Type B pancreatic cell (in vitro differentiated cells): ENCODE data around the gene STARD13. TPM values are rescaled to one million over a fixed set of nuclear protein-coding genes. Genes with fewer than 3 reads are reported as not detected.

Source experiments
- DNase-seq: peaks from one replicate; pipeline ENCODE4 v3.0.0; 2021; ENCODE audit warnings: mixed read lengths; ENCODE audit not compliant: unreplicated experiment; ENCODE audit errors: extremely low spot score
- H3K27ac Mint-ChIP-seq: 2 replicates; pipeline ENCODE4 v1.8.0; 2021; ENCODE audit warnings: mild to moderate bottlenecking, mixed read lengths
- H3K27me3 Mint-ChIP-seq: 2 replicates; pipeline ENCODE4 v1.8.0; 2021; ENCODE audit warnings: mixed read lengths
- H3K36me3 Mint-ChIP-seq: 2 replicates; pipeline ENCODE4 v1.8.0; 2021; ENCODE audit warnings: mixed read lengths
- H3K4me1 Mint-ChIP-seq: one replicate; pipeline ENCODE4 v1.8.0; 2021; ENCODE audit warnings: mixed read lengths; ENCODE audit not compliant: unreplicated experiment
- H3K4me3 Mint-ChIP-seq: 2 replicates; pipeline ENCODE4 v1.8.0; 2021; ENCODE audit warnings: mild to moderate bottlenecking, mixed read lengths
- H3K9me3 Mint-ChIP-seq: 2 replicates; pipeline ENCODE4 v1.8.0; 2021; ENCODE audit warnings: mixed read lengths
- total RNA-seq: library from RNA; stranded (reverse); gene quantifications from 2 replicates; pipeline ENCODE4 v1.2.1, GENCODE V29; 2021; ENCODE audit warnings: low replicate concordance
- TF ChIP-seq, protein P1 (sequence below): fragments of 200-600 bp; sonication (generic); conservative IDR thresholded peaks from 2 replicates; pipeline ENCODE4 v1.5.0; 2021; ENCODE audit warnings: antibody characterized with exemption, mild to moderate bottlenecking

STARD13 gene
- total RNA-seq, 1 donor from 2014 or later, result 12.1 TPM

DNA sequence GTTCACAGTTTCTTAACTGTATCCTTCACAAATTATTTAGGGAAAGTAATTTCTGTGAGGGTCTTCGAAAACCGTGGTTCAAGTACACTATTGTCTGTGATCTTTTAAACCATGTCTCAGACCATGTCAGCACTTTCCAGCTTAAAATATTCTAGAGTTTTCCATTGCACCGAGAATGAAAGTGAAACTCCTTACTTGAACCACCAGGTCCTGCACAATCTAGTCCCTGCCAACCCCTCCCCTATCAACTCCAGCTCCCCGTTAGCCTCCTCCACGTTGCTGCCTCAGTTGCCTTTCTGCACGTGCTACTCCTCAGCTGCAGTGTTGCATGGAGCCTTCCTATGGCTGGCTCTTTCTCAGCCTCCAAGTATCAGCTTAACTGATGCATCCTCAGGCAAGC, 7.2 kb upstream of the STARD13 start:
- peaks cover 8% of the 10 kb centered on the region for H3K4me1 Mint-ChIP-seq
- DNase-seq, result no peak
- H3K9me3 Mint-ChIP-seq, result peaks cover 4% of the 10 kb centered on the region
- H3K36me3 Mint-ChIP-seq, result no peaks in the 10 kb centered on the region
- no peaks in the 10 kb centered on the region for H3K27me3 Mint-ChIP-seq
- H3K27ac Mint-ChIP-seq, result no peak overlapping the region
- TF ChIP-seq, protein P1, sequence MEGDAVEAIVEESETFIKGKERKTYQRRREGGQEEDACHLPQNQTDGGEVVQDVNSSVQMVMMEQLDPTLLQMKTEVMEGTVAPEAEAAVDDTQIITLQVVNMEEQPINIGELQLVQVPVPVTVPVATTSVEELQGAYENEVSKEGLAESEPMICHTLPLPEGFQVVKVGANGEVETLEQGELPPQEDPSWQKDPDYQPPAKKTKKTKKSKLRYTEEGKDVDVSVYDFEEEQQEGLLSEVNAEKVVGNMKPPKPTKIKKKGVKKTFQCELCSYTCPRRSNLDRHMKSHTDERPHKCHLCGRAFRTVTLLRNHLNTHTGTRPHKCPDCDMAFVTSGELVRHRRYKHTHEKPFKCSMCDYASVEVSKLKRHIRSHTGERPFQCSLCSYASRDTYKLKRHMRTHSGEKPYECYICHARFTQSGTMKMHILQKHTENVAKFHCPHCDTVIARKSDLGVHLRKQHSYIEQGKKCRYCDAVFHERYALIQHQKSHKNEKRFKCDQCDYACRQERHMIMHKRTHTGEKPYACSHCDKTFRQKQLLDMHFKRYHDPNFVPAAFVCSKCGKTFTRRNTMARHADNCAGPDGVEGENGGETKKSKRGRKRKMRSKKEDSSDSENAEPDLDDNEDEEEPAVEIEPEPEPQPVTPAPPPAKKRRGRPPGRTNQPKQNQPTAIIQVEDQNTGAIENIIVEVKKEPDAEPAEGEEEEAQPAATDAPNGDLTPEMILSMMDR, result no peak
- no peak overlapping the region for H3K4me3 Mint-ChIP-seq

DNA sequence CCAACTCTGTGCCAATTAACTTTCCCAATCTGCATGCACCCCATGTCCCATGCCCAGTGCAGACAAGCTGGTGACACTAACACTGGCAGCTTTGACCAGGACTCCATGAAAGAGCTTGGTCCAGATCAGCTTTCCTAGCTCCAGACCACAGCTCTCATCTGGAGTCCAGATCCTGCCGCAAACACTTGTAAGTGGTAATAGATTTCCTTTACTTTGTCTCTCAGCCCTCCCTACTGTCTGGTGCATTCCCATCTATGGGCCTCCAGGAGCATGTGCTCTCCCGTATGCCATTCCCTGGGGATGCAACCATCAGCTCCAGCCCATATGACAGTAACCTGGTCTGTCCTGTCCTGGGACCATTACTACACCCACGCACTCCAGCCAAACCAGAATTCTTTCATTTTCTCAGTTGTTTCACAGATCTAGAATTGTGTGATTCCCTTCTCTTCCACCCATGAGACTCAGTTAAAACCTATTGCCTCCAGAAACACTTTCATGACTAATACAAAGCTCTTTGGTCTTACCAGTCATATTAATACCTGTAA, 4.9 kb upstream of the STARD13 start:
- TF ChIP-seq, protein P1, result no peak
- Mint-ChIP-seq H3K36me3 (no peaks in the 10 kb centered on the region), H3K4me1 (peaks cover 11% of the 10 kb centered on the region), H3K9me3 (peaks cover 4% of the 10 kb centered on the region), H3K4me3 (no peak overlapping the region), H3K27ac (no peak overlapping the region), H3K27me3 (no peaks in the 10 kb centered on the region)
- DNase-seq, result no peak

DNA sequence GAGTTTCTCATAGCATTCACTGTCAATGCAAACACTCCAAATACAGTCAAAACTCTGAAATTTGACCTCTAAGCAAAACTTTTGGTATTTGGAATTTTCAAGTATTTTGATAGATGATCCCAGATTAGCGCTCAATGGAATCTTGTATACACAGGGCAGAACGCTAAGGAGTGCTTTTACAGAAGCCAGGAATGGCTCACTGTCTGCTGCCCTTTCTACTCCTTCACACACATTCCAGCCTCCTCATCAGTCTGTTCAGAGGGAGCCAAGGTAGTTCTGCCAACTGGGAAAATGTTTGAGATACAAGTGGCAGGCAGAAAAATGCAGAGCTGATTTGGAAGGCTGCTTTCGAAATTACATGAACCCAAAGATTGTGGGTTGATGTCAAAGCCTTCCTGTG, 4.4 kb upstream of the STARD13 start:
- Mint-ChIP-seq H3K36me3 (no peaks in the 10 kb centered on the region), H3K27me3 (no peaks in the 10 kb centered on the region), H3K27ac (no peak overlapping the region), H3K4me3 (no peak overlapping the region), H3K9me3 (peaks cover 4% of the 10 kb centered on the region), H3K4me1 (peaks cover 14% of the 10 kb centered on the region)
- DNase-seq, result no peak
- TF ChIP-seq, protein P1, result no peak

DNA sequence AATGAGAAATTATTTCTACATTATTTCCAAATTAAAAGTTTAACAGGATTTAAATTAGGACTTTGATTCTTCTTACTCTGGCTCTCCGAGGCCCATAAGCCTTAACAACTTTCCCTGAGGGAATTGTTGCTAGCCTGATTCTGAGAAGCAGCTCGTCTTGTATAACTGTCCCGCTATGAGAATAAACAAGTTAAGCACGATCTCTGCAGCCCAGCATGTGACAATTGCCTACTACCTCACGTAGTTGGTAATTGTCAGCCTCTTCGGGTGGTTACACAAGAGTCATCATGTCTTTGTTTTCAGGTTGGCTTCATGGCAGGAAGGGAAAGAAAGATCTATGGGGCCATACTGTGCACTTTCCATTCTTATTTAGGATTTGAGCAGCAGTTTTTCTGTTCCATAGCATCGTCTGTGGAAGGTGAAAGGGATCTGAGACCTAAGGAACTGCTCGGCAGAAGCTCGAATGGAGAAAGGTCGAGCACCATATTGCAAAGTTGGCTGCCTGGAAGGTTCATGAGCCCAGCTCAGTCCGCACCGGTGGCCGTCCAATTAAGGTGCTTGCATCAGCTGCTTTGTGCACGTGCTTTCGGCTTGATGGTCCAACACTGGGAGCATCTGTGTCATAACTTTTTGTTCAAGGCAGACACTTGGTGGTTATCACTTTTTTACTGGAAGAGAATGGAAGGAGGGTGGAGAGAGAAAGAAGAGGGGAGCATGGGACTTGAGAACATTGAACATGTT, 1.8 kb upstream of the STARD13 start:
- H3K9me3 Mint-ChIP-seq, result no peaks in the 10 kb centered on the region
- H3K4me1 Mint-ChIP-seq, result peaks cover 24% of the 10 kb centered on the region
- TF ChIP-seq, protein P1, result no peak
- H3K4me3 Mint-ChIP-seq, result no peak overlapping the region
- H3K27me3 Mint-ChIP-seq, result no peaks in the 10 kb centered on the region
- no peaks in the 10 kb centered on the region for H3K36me3 Mint-ChIP-seq
- no peak overlapping the region for H3K27ac Mint-ChIP-seq
- DNase-seq, result no peak

DNA sequence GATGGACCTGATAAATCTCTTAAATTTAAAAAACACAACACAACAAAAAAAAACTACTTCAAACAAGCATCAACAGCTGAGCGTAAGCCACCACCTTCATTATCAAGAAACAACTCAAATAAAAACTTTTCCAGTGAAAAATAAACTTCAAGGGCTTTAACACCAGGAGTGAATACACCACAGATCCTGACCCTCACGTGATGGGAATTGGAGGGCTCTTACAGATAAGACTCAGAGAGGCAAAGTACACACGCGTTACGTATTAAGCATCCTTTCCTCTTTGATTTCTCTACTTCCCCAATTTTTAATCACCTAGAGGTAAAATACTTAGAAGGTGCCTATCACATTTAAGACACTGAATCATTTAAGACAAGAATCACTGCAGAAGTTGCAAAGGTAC, 573 bp upstream of the STARD13 start:
- peaks cover 24% of the 10 kb centered on the region for H3K4me1 Mint-ChIP-seq
- H3K36me3 Mint-ChIP-seq, result no peaks in the 10 kb centered on the region

More for the DNA sequence above, 573 bp upstream of the STARD13 start:
- H3K27me3 Mint-ChIP-seq, result no peaks in the 10 kb centered on the region
- no peak for DNase-seq
- H3K27ac Mint-ChIP-seq, result peak overlapping the region; percentile 94
- TF ChIP-seq, protein P1, result no peak
- H3K9me3 Mint-ChIP-seq, result no peaks in the 10 kb centered on the region
- H3K4me3 Mint-ChIP-seq, result peak overlapping the region; percentile 90
